HFFc6 (cell line): ENCODE measurements around the gene PML. TPM values are rescaled to one million over a fixed set of nuclear protein-coding genes. Genes with fewer than 3 reads are reported as not detected.

Source experiments
- DNase-seq: peaks from one replicate; pipeline ENCODE4 v3.0.0-alpha.2; 2018
- H3K27ac Mint-ChIP-seq: 2 replicates; pipeline ENCODE4 v1.8.0; 2020; ENCODE audit warnings: mild to moderate bottlenecking, mixed read lengths
- H3K27me3 Mint-ChIP-seq: 2 replicates; pipeline ENCODE4 v1.8.0; 2021; ENCODE audit warnings: mild to moderate bottlenecking, moderate library complexity, mixed read lengths; ENCODE audit not compliant: insufficient read depth
- H3K36me3 Mint-ChIP-seq: 2 replicates; pipeline ENCODE4 v1.8.0; 2021; ENCODE audit warnings: low read depth, mixed read lengths
- H3K4me1 Mint-ChIP-seq: 2 replicates; pipeline ENCODE4 v1.8.0; 2020; ENCODE audit warnings: low read depth, mixed read lengths
- H3K4me3 Mint-ChIP-seq: 2 replicates; pipeline ENCODE4 v1.8.0; 2020; ENCODE audit warnings: mild to moderate bottlenecking, moderate library complexity, mixed read lengths
- H3K9me3 Mint-ChIP-seq: 2 replicates; pipeline ENCODE4 v1.8.0; 2020; ENCODE audit warnings: mild to moderate bottlenecking, mixed read lengths
- total RNA-seq, 6 experiments: library from RNA; stranded (reverse); fragmentation: NEBNext Ultra II Directional; extraction: Animal tissue kit (Norgen Biotek cat#: 25700); gene quantifications; 2 replicates in 1 of 6; 3 replicates in 5 of 6; pipeline ENCODE4 v1.2.3, GENCODE V29; 2021
- TF ChIP-seq, protein P1 (sequence below): fragments of 200-600 bp; sonication (generic); IDR thresholded peaks from 2 replicates; pipeline ENCODE4 v1.5.0; 2021; ENCODE audit warnings: antibody characterized with exemption, mild to moderate bottlenecking

Gene PML
- total RNA-seq, 6 experiments from 2014 or later = 45.2 to 51.8 (median 47.5) TPM

DNA sequence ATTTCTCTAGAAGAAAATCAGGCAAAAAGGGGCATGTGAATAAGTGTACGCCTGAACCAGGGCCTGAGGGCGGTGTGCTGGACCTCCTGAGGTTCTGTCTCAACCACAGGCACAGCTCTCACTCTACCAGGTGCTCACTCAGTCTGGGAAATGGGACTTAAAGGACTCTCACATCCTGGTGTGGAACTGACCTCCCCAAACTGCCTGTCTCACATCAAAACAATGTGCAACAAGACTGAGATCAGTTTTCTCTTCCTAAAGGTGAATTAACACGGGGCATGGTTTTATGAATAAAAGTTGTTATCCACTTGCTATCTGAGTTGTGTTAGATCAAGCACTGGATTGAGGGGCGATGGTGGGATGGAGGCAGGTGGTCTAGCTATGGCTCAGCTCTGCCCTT is 7.3 kb upstream of the PML start:
- Mint-ChIP-seq H3K27me3 (no peaks in the 10 kb centered on the region; the same call in 1 of the 2 replicates), H3K27ac (peak overlapping the region; percentile 61; the same call in 1 of the 2 replicates), H3K9me3 (no peaks in the 10 kb centered on the region), H3K36me3 (peaks cover 8% of the 10 kb centered on the region; the same call in 1 of the 2 replicates), H3K4me3 (no peak overlapping the region), H3K4me1 (peaks cover 89% of the 10 kb centered on the region)
- DNase-seq = no peak
- TF ChIP-seq, protein P1, sequence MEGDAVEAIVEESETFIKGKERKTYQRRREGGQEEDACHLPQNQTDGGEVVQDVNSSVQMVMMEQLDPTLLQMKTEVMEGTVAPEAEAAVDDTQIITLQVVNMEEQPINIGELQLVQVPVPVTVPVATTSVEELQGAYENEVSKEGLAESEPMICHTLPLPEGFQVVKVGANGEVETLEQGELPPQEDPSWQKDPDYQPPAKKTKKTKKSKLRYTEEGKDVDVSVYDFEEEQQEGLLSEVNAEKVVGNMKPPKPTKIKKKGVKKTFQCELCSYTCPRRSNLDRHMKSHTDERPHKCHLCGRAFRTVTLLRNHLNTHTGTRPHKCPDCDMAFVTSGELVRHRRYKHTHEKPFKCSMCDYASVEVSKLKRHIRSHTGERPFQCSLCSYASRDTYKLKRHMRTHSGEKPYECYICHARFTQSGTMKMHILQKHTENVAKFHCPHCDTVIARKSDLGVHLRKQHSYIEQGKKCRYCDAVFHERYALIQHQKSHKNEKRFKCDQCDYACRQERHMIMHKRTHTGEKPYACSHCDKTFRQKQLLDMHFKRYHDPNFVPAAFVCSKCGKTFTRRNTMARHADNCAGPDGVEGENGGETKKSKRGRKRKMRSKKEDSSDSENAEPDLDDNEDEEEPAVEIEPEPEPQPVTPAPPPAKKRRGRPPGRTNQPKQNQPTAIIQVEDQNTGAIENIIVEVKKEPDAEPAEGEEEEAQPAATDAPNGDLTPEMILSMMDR = no peak

DNA sequence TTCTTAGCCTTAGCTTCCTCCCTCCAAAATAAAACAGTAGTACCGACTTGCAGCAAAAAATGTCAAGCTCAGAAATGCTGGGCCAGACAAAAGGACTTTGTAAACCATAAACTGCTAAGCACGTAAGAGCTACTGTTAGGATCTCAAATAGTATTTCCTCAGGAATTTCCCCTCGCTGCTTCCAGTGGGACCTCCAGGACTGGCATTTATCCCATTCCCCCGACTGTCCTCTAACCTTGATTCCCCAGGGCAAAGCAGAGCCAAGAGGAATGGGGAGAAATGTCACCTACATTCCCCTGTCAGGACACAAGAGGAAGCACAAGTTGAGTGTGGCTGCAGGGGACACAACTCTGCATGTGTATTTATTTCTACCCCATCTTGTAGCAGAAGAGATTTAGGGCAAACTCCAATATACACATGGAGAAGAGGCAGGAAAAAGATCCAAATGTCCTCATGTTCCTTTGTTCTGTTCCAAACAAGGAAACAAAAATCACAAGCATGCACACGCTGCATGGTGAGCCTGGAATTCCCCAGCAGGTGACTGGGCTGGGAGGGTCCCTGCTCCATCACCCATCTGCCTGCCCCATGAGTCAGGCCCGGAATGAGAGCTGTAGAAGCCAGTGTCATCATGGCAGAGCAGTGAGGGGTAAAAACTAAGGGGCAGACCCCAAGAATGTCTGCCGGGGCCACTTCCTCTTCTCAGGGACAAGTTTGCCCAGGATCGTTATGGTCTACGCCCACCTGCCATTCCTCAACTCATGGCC is 6.7 kb upstream of the PML start:
- no peaks in the 10 kb centered on the region for H3K9me3 Mint-ChIP-seq
- H3K27me3 Mint-ChIP-seq = no peaks in the 10 kb centered on the region; the same call in 1 of the 2 replicates
- no peak for DNase-seq
- H3K27ac Mint-ChIP-seq = peak overlapping the region; percentile 61
- no peak overlapping the region for H3K4me3 Mint-ChIP-seq
- TF ChIP-seq, protein P1 = no peak
- peaks cover 8% of the 10 kb centered on the region; the same call in 1 of the 2 replicates for H3K36me3 Mint-ChIP-seq
- peaks cover 89% of the 10 kb centered on the region for H3K4me1 Mint-ChIP-seq

DNA sequence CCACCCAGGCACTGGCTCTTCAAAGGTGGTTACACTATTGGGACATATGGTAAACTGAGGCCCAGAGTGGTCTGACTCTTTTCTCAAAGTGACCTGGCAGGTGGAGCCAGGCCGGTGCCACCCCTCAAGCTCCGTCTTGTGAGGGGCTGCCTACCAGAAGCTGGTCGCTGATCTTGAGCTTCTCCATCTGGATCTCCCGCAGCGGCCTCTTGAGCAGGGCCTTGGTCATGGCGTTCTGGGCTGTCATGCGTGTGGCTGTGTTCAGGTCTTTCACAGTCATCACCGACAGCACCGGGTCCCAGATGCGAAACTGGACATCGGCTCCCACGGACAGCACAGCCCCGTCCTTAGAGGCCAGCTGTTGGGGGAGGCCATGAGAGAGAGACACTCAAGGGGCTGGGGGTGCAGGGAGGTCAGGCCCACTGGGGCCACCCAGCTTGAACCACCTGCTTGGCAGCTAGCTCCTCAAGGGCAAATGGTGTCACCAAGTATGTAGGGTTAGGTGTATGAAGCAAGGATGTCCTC is 6.0 kb upstream of the PML start:
- Mint-ChIP-seq H3K27me3 (no peaks in the 10 kb centered on the region; the same call in 1 of the 2 replicates), H3K27ac (peak overlapping the region; percentile 86), H3K4me3 (no peak overlapping the region), H3K9me3 (no peaks in the 10 kb centered on the region), H3K4me1 (peaks cover 82% of the 10 kb centered on the region), H3K36me3 (peaks cover 8% of the 10 kb centered on the region; the same call in 1 of the 2 replicates)
- TF ChIP-seq, protein P1 = no peak
- no peak for DNase-seq

DNA sequence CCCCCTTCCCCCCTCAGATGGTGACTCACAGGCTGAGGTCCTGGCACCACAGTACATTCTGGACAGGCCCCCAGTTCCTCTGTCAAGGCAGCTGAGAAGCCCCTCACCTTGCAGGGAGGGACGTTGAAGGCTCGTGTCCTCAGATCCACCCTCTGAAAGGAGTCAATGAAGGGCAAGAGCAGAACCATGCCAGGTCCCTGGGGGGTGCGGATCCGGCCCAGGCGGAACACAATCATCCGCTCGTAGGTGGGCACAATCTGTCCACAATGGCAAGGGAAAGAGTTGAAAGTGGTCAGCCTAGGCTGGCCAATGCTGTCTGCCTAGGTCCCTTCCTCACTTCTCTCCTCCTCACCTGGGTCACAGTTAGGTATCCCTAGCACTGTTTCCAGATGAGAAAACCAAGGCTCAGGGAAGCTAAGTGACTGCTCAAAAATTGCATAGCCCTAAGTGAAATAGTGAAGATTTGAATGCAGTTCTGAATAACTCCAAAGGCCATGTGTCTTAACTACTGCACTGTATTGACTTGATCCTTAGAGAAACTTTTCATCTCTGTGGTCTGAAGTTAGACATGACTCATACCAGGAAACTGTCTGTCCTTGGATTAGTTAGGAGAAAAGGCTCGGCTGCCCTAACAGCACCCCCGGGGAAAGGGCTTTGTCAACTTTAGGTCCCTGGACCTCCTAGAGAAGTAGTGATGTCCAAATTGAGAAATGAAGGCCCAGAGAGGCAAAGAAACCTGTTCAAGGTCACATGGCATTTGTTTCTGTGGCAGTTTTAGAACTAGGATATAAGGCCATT is 5.3 kb upstream of the PML start:
- Mint-ChIP-seq H3K27me3 (no peaks in the 10 kb centered on the region; the same call in 1 of the 2 replicates), H3K9me3 (no peaks in the 10 kb centered on the region), H3K27ac (peak overlapping the region; percentile 86), H3K4me3 (peak overlapping the region; percentile 47), H3K36me3 (peaks cover 6% of the 10 kb centered on the region; the same call in 1 of the 2 replicates), H3K4me1 (peaks cover 81% of the 10 kb centered on the region)
- TF ChIP-seq, protein P1 = no peak
- DNase-seq = peak; percentile 86

DNA sequence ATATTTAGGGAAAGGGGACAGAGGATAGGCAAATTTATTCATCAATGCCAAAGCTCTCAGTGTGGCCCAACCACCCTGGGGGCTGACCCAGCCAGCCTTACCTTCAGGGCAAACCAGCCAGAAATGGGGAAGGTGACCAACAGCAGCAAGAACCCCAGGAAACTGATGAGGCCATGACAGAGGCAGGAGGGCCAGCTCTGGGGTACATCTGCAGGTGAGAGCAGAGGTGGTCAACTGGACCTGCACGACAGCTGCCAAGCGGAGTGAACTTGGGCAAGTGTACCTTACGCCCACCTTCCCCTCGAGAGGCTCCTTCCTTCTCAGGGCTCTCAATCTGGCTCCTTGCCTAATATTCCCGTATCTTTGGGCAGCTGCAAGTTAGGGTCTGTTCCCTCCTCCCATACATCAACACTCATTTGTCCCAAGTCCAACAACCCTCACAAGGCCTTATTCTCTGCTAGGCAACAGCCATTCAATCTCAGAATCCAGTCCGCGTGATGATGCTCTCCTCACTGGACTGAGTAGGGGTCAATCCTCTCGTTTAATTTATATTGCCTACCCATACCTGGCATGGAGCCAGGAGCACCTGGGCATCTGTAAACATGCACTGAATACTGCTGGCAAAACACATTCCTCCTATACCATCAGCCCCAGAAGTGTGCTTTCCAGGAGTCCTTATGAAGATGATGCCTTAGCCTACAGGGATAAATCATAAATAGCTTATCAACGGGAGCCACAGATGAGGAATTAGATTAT is 4.1 kb upstream of the PML start:
- H3K36me3 Mint-ChIP-seq = peaks cover 7% of the 10 kb centered on the region; the same call in 1 of the 2 replicates
- H3K9me3 Mint-ChIP-seq = no peaks in the 10 kb centered on the region
- DNase-seq = no peak
- no peaks in the 10 kb centered on the region; the same call in 1 of the 2 replicates for H3K27me3 Mint-ChIP-seq
- H3K27ac Mint-ChIP-seq = no peak overlapping the region; the same call in 1 of the 2 replicates
- H3K4me3 Mint-ChIP-seq = peak overlapping the region; percentile 89; the same call in 1 of the 2 replicates
- TF ChIP-seq, protein P1 = no peak
- H3K4me1 Mint-ChIP-seq = peaks cover 77% of the 10 kb centered on the region
